HG03460 (cell line): Measurements from ENCODE around the gene CDKN2A.

Experiments used
- ATAC-seq: cut with Tn5 transposase; IDR thresholded peaks from one replicate; pipeline ENCODE4 v1.9.1; 2021; ENCODE audit not compliant: unreplicated experiment

Gene CDKN2A

GRCh38 chr9:22008384-22008716 is 14.2 kb upstream of the CDKN2A start:
- ATAC-seq: no peak

GRCh38 chr9:22005702-22006606 is 11.8 kb upstream of the CDKN2A start:
- no peak for ATAC-seq

- ATAC-seq: no peak
Measured at GRCh38 chr9:22005021-22005701, 11.0 kb upstream of the CDKN2A start.

- ATAC-seq: no peak
Measured at GRCh38 chr9:22002038-22002437, 7.8 kb upstream of the CDKN2A start.

GRCh38 chr9:21998026-21998425 is 3.8 kb upstream of the CDKN2A start:
- ATAC-seq: no peak

- no peak for ATAC-seq
Measured at GRCh38 chr9:21997480-21997879, 3.3 kb upstream of the CDKN2A start.

- ATAC-seq: no peak
Measured at GRCh38 chr9:21996858-21997257, 2.7 kb upstream of the CDKN2A start.

- no peak for ATAC-seq
Measured at GRCh38 chr9:21996438-21996837, 2.2 kb upstream of the CDKN2A start.

- peak; percentile 20 for ATAC-seq
Measured at GRCh38 chr9:21995666-21996398, 1.6 kb upstream of the CDKN2A start.

- ATAC-seq: peak; percentile 84
Measured at GRCh38 chr9:21995006-21995665, 944 bp upstream of the CDKN2A start.

- peak; percentile 43 for ATAC-seq
Measured at GRCh38 chr9:21994556-21995005, 389 bp upstream of the CDKN2A start, which contains the start of gene CDKN2B-AS1. TSS of gene CDKN2B-AS1 (plus strand) at chr9:21994791.

GRCh38 chr9:21993007-21993406 is 1.2 kb downstream of the CDKN2A start:
- ATAC-seq: no peak

- no peak for ATAC-seq
Measured at GRCh38 chr9:21991072-21991959, 2.9 kb downstream of the CDKN2A start.

GRCh38 chr9:21989440-21990189 is 4.6 kb downstream of the CDKN2A start:
- no peak for ATAC-seq

GRCh38 chr9:21988056-21988990 is 5.9 kb downstream of the CDKN2A start:
- no peak for ATAC-seq

GRCh38 chr9:21985964-21986667 is 8.1 kb downstream of the CDKN2A start:
- ATAC-seq: peak; percentile 38

GRCh38 chr9:21984101-21984500 is 10.1 kb downstream of the CDKN2A start:
- ATAC-seq: no peak

- ATAC-seq: no peak
Measured at GRCh38 chr9:21983561-21983935, 10.6 kb downstream of the CDKN2A start.
